HCT116 (cell line): ENCODE data around the gene TLL2.

Experiments
- CBX3 ChIP-seq: IDR thresholded peaks from 2 replicates; pipeline ENCODE4 v1.6.1; 2012; ENCODE audit warnings: low read depth
- EGR1 ChIP-seq: IDR thresholded peaks from 2 replicates; pipeline ENCODE4 v1.6.1; 2012; ENCODE audit warnings: low read depth
- ELF1 ChIP-seq: IDR thresholded peaks from 2 replicates; pipeline ENCODE4 v1.6.1; 2012; ENCODE audit warnings: low read depth, borderline replicate concordance
- EZH2 ChIP-seq: fragments of 200-600 bp; sonication (generic); IDR thresholded peaks from 2 replicates; pipeline ENCODE4 v1.6.1; 2017; ENCODE audit warnings: antibody characterized with exemption, mixed run types
- FOSL1 ChIP-seq: IDR thresholded peaks from 2 replicates; pipeline ENCODE4 v1.6.1; 2012; ENCODE audit warnings: low read depth
- POLR2A ChIP-seq: IDR thresholded peaks from 2 replicates; pipeline ENCODE4 v1.7.0; 2011; ENCODE audit warnings: borderline replicate concordance; ENCODE audit not compliant: insufficient read depth, insufficient read length; ENCODE audit errors: extremely low read depth
- POLR2AphosphoS5 ChIP-seq: IDR thresholded peaks from 2 replicates; pipeline ENCODE4 v1.6.1; 2011; ENCODE audit warnings: mild to moderate bottlenecking, low read depth, low read length, moderate library complexity
- SIN3A ChIP-seq: IDR thresholded peaks from 2 replicates; pipeline ENCODE4 v1.6.1; 2012; ENCODE audit warnings: low read depth
- TCF7L2 ChIP-seq: IDR thresholded peaks from 2 replicates; pipeline ENCODE4 v1.7.0; 2011; ENCODE audit warnings: borderline replicate concordance, inconsistent platforms; ENCODE audit not compliant: insufficient read depth, insufficient read length; ENCODE audit errors: extremely low read depth
- ZNF274 ChIP-seq: fragments of 200-500 bp; sonication (Bioruptor generic); IDR thresholded peaks from 2 replicates; pipeline ENCODE4 v1.6.1; 2014; ENCODE audit warnings: mild to moderate bottlenecking, low read depth, low read length, inconsistent platforms
- TF ChIP-seq, protein P1 (sequence below), 3 experiments: fragments of 200-600 bp in 1 of 3; sonication (generic) in 1 of 3; IDR thresholded peaks in 2 of 3; conservative IDR thresholded peaks in 1 of 3; 2 replicates each; pipeline ENCODE4 v1.5.1; 2012 to 2017; ENCODE audit warnings: low read depth in 2 of 3, low read length in 2 of 3, antibody characterized with exemption in 1 of 3, borderline replicate concordance in 1 of 3, control low read depth in 1 of 3, mild to moderate bottlenecking in 1 of 3, mixed read lengths in 1 of 3, mixed run types in 1 of 3, moderate library complexity in 1 of 3; ENCODE audit not compliant: insufficient read depth in 1 of 3
- TF ChIP-seq, protein P2 (sequence below): IDR thresholded peaks from 2 replicates; pipeline ENCODE4 v1.6.1; 2012

DNA sequence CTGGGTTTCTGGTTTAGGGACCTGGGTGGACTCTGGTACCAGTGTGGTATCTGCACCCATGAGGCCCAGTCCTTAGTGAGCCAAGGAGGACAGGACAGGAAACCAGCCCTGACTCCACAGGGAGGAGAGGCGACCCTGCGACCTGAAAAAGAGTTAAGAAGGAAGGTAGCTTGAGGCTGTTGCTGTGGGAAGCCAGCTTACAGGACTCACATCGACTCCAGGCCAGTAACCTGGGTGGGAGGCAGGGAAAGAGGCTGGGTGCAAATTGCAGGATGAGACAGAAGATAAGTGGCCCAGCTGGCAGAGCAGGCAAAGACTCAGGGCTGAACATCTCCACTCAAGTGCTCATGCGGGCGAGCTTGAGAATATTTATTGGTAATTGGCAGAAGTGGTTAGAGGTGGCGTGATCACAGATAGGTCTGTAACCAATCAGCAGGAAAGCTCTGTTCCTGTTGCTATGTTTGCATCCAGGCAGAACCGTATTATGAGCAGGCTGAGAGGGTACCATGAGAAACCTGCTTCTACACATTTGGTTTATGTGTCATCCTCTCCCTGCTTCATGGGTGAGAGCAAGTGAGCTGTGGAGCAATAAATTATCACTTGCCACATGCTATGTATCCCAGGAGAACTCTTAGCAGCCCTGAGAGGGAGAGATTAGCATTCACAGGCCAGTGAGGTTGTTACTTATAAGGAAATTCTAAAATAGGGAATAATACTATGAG, 11.0 kb downstream of the TLL2 start:
- TF ChIP-seq, protein P1, sequence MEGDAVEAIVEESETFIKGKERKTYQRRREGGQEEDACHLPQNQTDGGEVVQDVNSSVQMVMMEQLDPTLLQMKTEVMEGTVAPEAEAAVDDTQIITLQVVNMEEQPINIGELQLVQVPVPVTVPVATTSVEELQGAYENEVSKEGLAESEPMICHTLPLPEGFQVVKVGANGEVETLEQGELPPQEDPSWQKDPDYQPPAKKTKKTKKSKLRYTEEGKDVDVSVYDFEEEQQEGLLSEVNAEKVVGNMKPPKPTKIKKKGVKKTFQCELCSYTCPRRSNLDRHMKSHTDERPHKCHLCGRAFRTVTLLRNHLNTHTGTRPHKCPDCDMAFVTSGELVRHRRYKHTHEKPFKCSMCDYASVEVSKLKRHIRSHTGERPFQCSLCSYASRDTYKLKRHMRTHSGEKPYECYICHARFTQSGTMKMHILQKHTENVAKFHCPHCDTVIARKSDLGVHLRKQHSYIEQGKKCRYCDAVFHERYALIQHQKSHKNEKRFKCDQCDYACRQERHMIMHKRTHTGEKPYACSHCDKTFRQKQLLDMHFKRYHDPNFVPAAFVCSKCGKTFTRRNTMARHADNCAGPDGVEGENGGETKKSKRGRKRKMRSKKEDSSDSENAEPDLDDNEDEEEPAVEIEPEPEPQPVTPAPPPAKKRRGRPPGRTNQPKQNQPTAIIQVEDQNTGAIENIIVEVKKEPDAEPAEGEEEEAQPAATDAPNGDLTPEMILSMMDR (IDR thresholded peaks at IDR 0.05 in 2 of 3, conservative IDR thresholded peaks at IDR 0.05 in 1 of 3; ENCODE audit: borderline replicate concordance in 1 of 3, insufficient read depth in 1 of 3, low read depth in 2 of 3, low read length in 2 of 3), result no peak
- TF ChIP-seq TCF7L2 (no peak), POLR2A (no peak), SIN3A (no peak), FOSL1 (no peak), ZNF274 (no peak), ELF1 (no peak), EZH2 (no peak), POLR2AphosphoS5 (no peak), CBX3 (no peak), EGR1 (no peak)
- TF ChIP-seq, protein P2, sequence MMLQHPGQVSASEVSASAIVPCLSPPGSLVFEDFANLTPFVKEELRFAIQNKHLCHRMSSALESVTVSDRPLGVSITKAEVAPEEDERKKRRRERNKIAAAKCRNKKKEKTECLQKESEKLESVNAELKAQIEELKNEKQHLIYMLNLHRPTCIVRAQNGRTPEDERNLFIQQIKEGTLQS, result no peak
